Hepatocyte (in vitro differentiated cells): ENCODE results near the gene CPT2. TPM values are rescaled to one million over a fixed set of nuclear protein-coding genes. Genes with fewer than 3 reads are reported as not detected.

ENCODE experiments used
- DNase-seq: peaks from one replicate; pipeline ENCODE4 v3.0.0-alpha.2; 2016; ENCODE audit warnings: low spot score
- H2AFZ ChIP-seq: fragments of 200-600 bp; sonication (generic); 2 replicates; pipeline ENCODE4 v1.6.0; 2016; ENCODE audit warnings: antibody characterized with exemption, mild to moderate bottlenecking
- H3K27ac ChIP-seq: fragments of 200-600 bp; sonication (generic); 2 replicates; pipeline ENCODE4 v1.5.1; 2016; ENCODE audit warnings: mild to moderate bottlenecking
- H3K27me3 ChIP-seq: fragments of 200-600 bp; sonication (generic); 2 replicates; pipeline ENCODE4 v1.6.1; 2016
- H3K36me3 ChIP-seq: fragments of 200-600 bp; sonication (generic); replicated peaks from 2 replicates; pipeline ENCODE4 v1.5.1; 2016; ENCODE audit warnings: low read depth; ENCODE audit not compliant: insufficient read depth
- H3K4me1 ChIP-seq: fragments of 200-600 bp; sonication (generic); 2 replicates; pipeline ENCODE4 v1.5.1; 2016; ENCODE audit warnings: mild to moderate bottlenecking, moderate library complexity; ENCODE audit not compliant: insufficient read depth
- H3K4me2 ChIP-seq: fragments of 200-600 bp; sonication (generic); 2 replicates; pipeline ENCODE4 v1.6.0; 2016
- H3K4me3 ChIP-seq: fragments of 200-600 bp; sonication (generic); 2 replicates; pipeline ENCODE4 v1.5.1; 2016; ENCODE audit warnings: mild to moderate bottlenecking
- H3K79me2 ChIP-seq: fragments of 200-600 bp; sonication (generic); 2 replicates; pipeline ENCODE4 v1.6.0; 2017; ENCODE audit warnings: mild to moderate bottlenecking
- H3K9me2 ChIP-seq: fragments of 200-600 bp; sonication (generic); replicated peaks from 2 replicates; pipeline ENCODE4 v1.6.0; 2017; ENCODE audit warnings: mild to moderate bottlenecking; ENCODE audit not compliant: insufficient read depth
- H3K9me3 ChIP-seq: fragments of 200-600 bp; sonication (generic); 2 replicates; pipeline ENCODE4 v1.5.1; 2016; ENCODE audit warnings: low read depth, mild to moderate bottlenecking
- H4K20me1 ChIP-seq: fragments of 200-600 bp; sonication (generic); 2 replicates; pipeline ENCODE4 v1.6.0; 2016; ENCODE audit warnings: mild to moderate bottlenecking; ENCODE audit not compliant: insufficient read depth, poor library complexity, severe bottlenecking
- CTCF ChIP-seq: fragments of 200-600 bp; sonication (generic); IDR thresholded peaks from 2 replicates; pipeline ENCODE4 v1.5.1; 2016; ENCODE audit warnings: antibody characterized with exemption, mild to moderate bottlenecking; ENCODE audit not compliant: poor library complexity
- EZH2 ChIP-seq: fragments of 200-600 bp; sonication (generic); IDR thresholded peaks from 2 replicates; pipeline ENCODE4 v1.6.1; 2016; ENCODE audit warnings: antibody characterized with exemption, mild to moderate bottlenecking, borderline replicate concordance
- EZH2phosphoT487 ChIP-seq: fragments of 200-600 bp; sonication (generic); IDR thresholded peaks from one replicate; pipeline ENCODE4 v1.6.1; 2018; ENCODE audit warnings: antibody characterized with exemption, mild to moderate bottlenecking, low read depth, moderate library complexity; ENCODE audit not compliant: unreplicated experiment, severe bottlenecking
- WGBS: methylation state at CpG from one replicate; pipeline ENCODE4 v1.1.6; 2016; ENCODE audit warnings: low lambda C conversion rate; ENCODE audit errors: missing lambda C conversion rate; 5-methylcytosine and 5-hydroxymethylcytosine counted together
- polyA plus RNA-seq: library from polyadenylated mRNA; unstranded; fragments of >200 nt; fragmentation: Nextera tagmentation; extraction: Ambion mirVana; gene quantifications from 2 replicates; pipeline ENCODE4 v1.2.1, GENCODE V29; 2016
- total RNA-seq: library from RNA; depleted of rRNA; stranded (reverse); fragments of >200 nt; gene quantifications from 2 replicates; pipeline ENCODE4 v1.2.3, GENCODE V29; 2014

CPT2 gene
- total and polyA plus RNA-seq, 2 experiments from 2014 or later = 25.0 to 29.1 TPM

DNA sequence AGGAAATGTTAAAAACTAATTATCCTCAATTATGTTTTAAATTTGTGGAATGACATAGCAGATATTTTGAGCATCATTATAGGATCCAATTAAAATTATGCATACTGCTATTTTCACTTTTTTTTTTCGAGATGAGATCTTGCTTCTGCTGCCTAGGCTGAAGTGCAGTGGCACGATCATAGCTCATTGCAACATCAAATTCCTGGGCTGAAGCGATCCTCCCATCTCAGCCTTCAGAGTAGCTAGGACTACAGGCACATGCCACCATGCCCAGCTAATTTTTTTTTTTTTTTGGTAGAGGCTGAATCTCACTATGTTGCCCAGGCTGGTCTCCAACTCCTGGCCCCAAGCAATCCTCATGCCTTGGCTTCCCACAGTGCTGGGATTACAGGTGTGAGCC lies 42.9 kb upstream of the CPT2 start:
- no peak overlapping the region for H3K4me2 ChIP-seq
- no peaks in the 10 kb centered on the region for H3K9me2 ChIP-seq
- no peak overlapping the region for H2AFZ ChIP-seq
- no peak overlapping the region for H3K4me3 ChIP-seq
- no peaks in the 10 kb centered on the region for H3K4me1 ChIP-seq
- no peaks in the 10 kb centered on the region for H3K27me3 ChIP-seq
- H3K79me2 ChIP-seq = no peaks in the 10 kb centered on the region
- no peak for DNase-seq
- no peaks in the 10 kb centered on the region for H3K36me3 ChIP-seq
- no peaks in the 10 kb centered on the region for H4K20me1 ChIP-seq
- WGBS = 93% methylated on average over 3 of the region's 3 CpGs
- no peaks in the 10 kb centered on the region for H3K9me3 ChIP-seq
- TF ChIP-seq EZH2phosphoT487 = no peak
- no peak for TF ChIP-seq CTCF
- TF ChIP-seq EZH2 = no peak
- no peak overlapping the region for H3K27ac ChIP-seq

DNA sequence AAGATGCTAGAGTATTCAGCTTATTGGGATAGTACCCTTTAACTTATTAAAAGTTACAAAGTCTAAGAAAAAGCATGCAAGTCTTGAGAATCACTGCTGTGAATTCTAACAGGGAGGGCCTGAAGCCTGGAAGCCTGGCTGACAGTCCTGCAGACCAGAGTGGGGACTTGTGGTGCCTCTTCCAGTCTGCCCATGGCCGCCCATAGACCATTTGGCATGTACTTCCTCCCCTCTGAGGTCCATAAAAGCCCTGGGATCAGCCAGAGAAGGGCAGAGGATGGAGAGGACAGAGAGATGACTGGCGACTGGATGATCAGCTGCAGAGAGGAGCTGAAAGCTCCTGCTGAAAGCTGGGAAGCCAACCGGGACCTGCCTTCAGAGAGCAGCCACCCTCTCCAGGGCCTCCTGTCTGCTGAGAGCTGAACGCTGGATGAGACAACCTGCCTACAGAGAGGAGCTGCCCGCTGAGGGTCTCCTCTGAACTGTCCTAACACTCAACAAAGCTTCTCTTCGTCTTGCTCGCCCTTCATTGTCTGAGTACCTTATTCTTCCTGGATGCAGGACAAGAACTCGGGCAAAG lies 41.7 kb upstream of the CPT2 start:
- Histone ChIP-seq H3K9me2 (no peaks in the 10 kb centered on the region), H3K9me3 (no peaks in the 10 kb centered on the region), H3K4me3 (no peak overlapping the region), H3K79me2 (no peaks in the 10 kb centered on the region), H3K4me1 (no peaks in the 10 kb centered on the region), H3K27me3 (no peaks in the 10 kb centered on the region), H3K4me2 (no peak overlapping the region), H4K20me1 (no peaks in the 10 kb centered on the region), H3K36me3 (no peaks in the 10 kb centered on the region), H2AFZ (no peak overlapping the region), H3K27ac (no peak overlapping the region)
- 93% methylated on average over 8 of the region's 8 CpGs for WGBS
- TF ChIP-seq CTCF = no peak
- no peak for TF ChIP-seq EZH2phosphoT487
- no peak for TF ChIP-seq EZH2
- no peak for DNase-seq

- no peaks in the 10 kb centered on the region for H3K27me3 ChIP-seq
- H3K9me3 ChIP-seq = no peaks in the 10 kb centered on the region
- no peaks in the 10 kb centered on the region for H3K79me2 ChIP-seq
- no peaks in the 10 kb centered on the region for H3K9me2 ChIP-seq
- no peaks in the 10 kb centered on the region for H4K20me1 ChIP-seq
- DNase-seq = no peak
- no peaks in the 10 kb centered on the region for H3K4me1 ChIP-seq
- TF ChIP-seq CTCF (no peak), EZH2 (no peak), EZH2phosphoT487 (no peak)
- H2AFZ ChIP-seq = no peak overlapping the region
- H3K4me2 ChIP-seq = no peak overlapping the region
- H3K36me3 ChIP-seq = no peaks in the 10 kb centered on the region
- H3K4me3 ChIP-seq = no peak overlapping the region
- 89% methylated on average over 1 of the region's 1 CpG for WGBS
- H3K27ac ChIP-seq = no peak overlapping the region
Observed at GRCh38 chr1:53155534-53155933, 41.1 kb upstream of the CPT2 start.

- H3K9me3 ChIP-seq = no peaks in the 10 kb centered on the region
- H3K27ac ChIP-seq = no peak overlapping the region
- H3K9me2 ChIP-seq = no peaks in the 10 kb centered on the region
- DNase-seq = no peak
- TF ChIP-seq EZH2phosphoT487 (no peak), EZH2 (no peak), CTCF (no peak)
- H2AFZ ChIP-seq = no peak overlapping the region
- H3K36me3 ChIP-seq = no peaks in the 10 kb centered on the region
- H3K4me3 ChIP-seq = no peak overlapping the region
- no peaks in the 10 kb centered on the region for H3K4me1 ChIP-seq
- H3K27me3 ChIP-seq = no peaks in the 10 kb centered on the region
- H3K79me2 ChIP-seq = no peaks in the 10 kb centered on the region
- H3K4me2 ChIP-seq = no peak overlapping the region
- 92% methylated on average over 7 of the region's 7 CpGs for WGBS
- H4K20me1 ChIP-seq = no peaks in the 10 kb centered on the region
Observed at GRCh38 chr1:53155945-53156344, 40.7 kb upstream of the CPT2 start.
